Psoas muscle (tissue), 8 donors: ENCODE data around the gene COX10. TPM values are rescaled to one million over a fixed set of nuclear protein-coding genes. Genes with fewer than 3 reads are reported as not detected.
A peak's percentile ranks its signal among the peaks of the same experiment; 100 is the strongest.

Experiments
- ATAC-seq, 4 donors: fragments of 200-7000 bp; cut with Tn5 transposase; one replicate each; pipeline ENCODE4 v1.9.1; 2020; ENCODE audit warnings: moderate library complexity in 3 of 4, mild to moderate bottlenecking in 2 of 4
- DNase-seq, 2 donors: peaks; one replicate each; pipeline ENCODE4 v3.0.0-alpha.2; 2020
- H3K27ac ChIP-seq: fragments of 200-600 bp; one replicate; pipeline ENCODE4 v1.8.0; 2022
- H3K27me3 ChIP-seq, 3 donors: fragments of 200-600 bp in 1 of 3; one replicate each; pipeline versions ENCODE4 v1.6.1 to v1.8.0; 2013 to 2022; ENCODE audit warnings: low read length in 2 of 3, mild to moderate bottlenecking in 2 of 3, moderate library complexity in 1 of 3; ENCODE audit not compliant: insufficient read depth in 3 of 3
- H3K36me3 ChIP-seq, 2 donors: fragments of 200-600 bp in 1 of 2; one replicate each; pipeline versions ENCODE4 v1.6.1 to v1.8.0; 2013 to 2022; ENCODE audit warnings: low read depth in 1 of 2, mild to moderate bottlenecking in 1 of 2, moderate library complexity in 1 of 2; ENCODE audit not compliant: insufficient read depth in 1 of 2
- H3K4me1 ChIP-seq: fragments of 200-600 bp; one replicate; pipeline ENCODE4 v1.8.0; 2022
- H3K4me3 ChIP-seq: fragments of 200-600 bp; one replicate; pipeline ENCODE4 v1.8.0; 2022; ENCODE audit warnings: mild to moderate bottlenecking
- H3K9me3 ChIP-seq: fragments of 200-600 bp; one replicate; pipeline ENCODE4 v1.8.0; 2022
- CTCF ChIP-seq: fragments of 200-600 bp; IDR thresholded peaks from one replicate; pipeline ENCODE4 v1.8.0; 2022; ENCODE audit warnings: antibody characterized with exemption
- WGBS, 3 donors: extraction: QIAGEN DNeasy Blood & Tissue Kit; methylation state at CpG; one replicate each; pipeline versions ENCODE4 v1.1.6 to v1.1.7; 2013; 5-methylcytosine and 5-hydroxymethylcytosine counted together
- intact Hi-C, 2 donors: fragments of 100-400 bp; cut with DNase I; formaldehyde crosslinking; loops; one replicate each; pipeline versions ENCODE4 v1.11.0 to v1.14.2; 2022
- polyA plus RNA-seq, 3 donors: library from polyadenylated mRNA; stranded (reverse); fragments of 200-250 nt; gene quantifications; one replicate each; pipeline ENCODE4 v1.2.3, GENCODE V29; 2013
- total RNA-seq, 4 donors: library from RNA; stranded (reverse); fragmentation: NEBNext Ultra II Directional in 2 of 4; extraction: Animal tissue kit (Norgen Biotek cat#: 25700) in 2 of 4; gene quantifications; one replicate each; pipeline versions ENCODE4 v1.2.1 to v1.2.4, GENCODE V29; 2021 to 2023
- donor health status: healthy with polysubstance abuse.
- donor health status: DM: no; HTN: no; CAD: no; lungs with moderate emphysema.
- donor health status: Bipolar disorder and iron deficiency.
- donor health status: healthy.
- donor health status: DM: yes; HTN: yes; CAD: no.
- donor health status: DM: no; HTN: no; CAD: no.
- donor health status: DM: no; HTN: no; CAD: no.
- donor health status: DM: yes; HTN: yes; CAD: no.

COX10 gene
- total and polyA plus RNA-seq, 7 donors, result 31.5 to 77.1 (median 60.5) TPM

GRCh38 chr17:14089179-14089578 is 19.9 kb downstream of the COX10 start:
- Histone ChIP-seq H3K4me3 (no peak overlapping the region), H3K36me3 (no peaks in the 10 kb centered on the region), H3K4me1 (peaks cover 18% of the 10 kb centered on the region), H3K27ac (no peak overlapping the region), H3K9me3 (no peaks in the 10 kb centered on the region), H3K27me3 (no peaks in the 10 kb centered on the region)
- 82 to 92% (median 88%) methylated on average over 1 of the region's 1 CpG for WGBS, 3 donors
- DNase-seq (no peak), ATAC-seq (no peak)
- no peak for TF ChIP-seq CTCF
- intact Hi-C loops, result no loop called here

GRCh38 chr17:14091367-14091766 is 22.1 kb downstream of the COX10 start:
- H3K27me3 ChIP-seq, result no peaks in the 10 kb centered on the region
- no peak overlapping the region for H3K27ac ChIP-seq
- H3K36me3 ChIP-seq, result no peaks in the 10 kb centered on the region
- intact Hi-C loops, result no loop called here
- H3K9me3 ChIP-seq, result no peaks in the 10 kb centered on the region
- DNase-seq (no peak), ATAC-seq (no peak)
- H3K4me3 ChIP-seq, result no peak overlapping the region
- peaks cover 26% of the 10 kb centered on the region for H3K4me1 ChIP-seq
- TF ChIP-seq CTCF, result no peak
- 82 to 93% (median 93%) methylated on average over 4 of the region's 4 CpGs for WGBS, 3 donors

- TF ChIP-seq CTCF, result no peak
- DNase-seq, result no peak
- Histone ChIP-seq H3K9me3 (no peaks in the 10 kb centered on the region), H3K27me3 (no peaks in the 10 kb centered on the region), H3K4me1 (peaks cover 26% of the 10 kb centered on the region), H3K27ac (no peak overlapping the region), H3K4me3 (no peak overlapping the region), H3K36me3 (no peaks in the 10 kb centered on the region)
- 34 to 55% (median 43%) methylated on average over 1 of the region's 1 CpG for WGBS, 3 donors
- no peak for ATAC-seq
- intact Hi-C loops, result no loop called here
These were observed 23.5 kb downstream of the COX10 start for GRCh38 chr17:14092808-14093207.

GRCh38 chr17:14094676-14095601 is 25.6 kb downstream of the COX10 start:
- H3K4me3 ChIP-seq, result no peak overlapping the region
- no peaks in the 10 kb centered on the region for H3K9me3 ChIP-seq
- no peaks in the 10 kb centered on the region for H3K36me3 ChIP-seq
- no peak overlapping the region for H3K27ac ChIP-seq
- DNase-seq (no peak), ATAC-seq (peak in 2 of 4 donors; percentile 41 to 74)
- H3K27me3 ChIP-seq, result no peaks in the 10 kb centered on the region
- WGBS, 3 donors, result 82 to 93% (median 84%) methylated on average over 7 of the region's 7 CpGs
- intact Hi-C loops, result no loop called here
- H3K4me1 ChIP-seq, result peaks cover 26% of the 10 kb centered on the region
- no peak for TF ChIP-seq CTCF
